ENCODE measurements around the gene SLC30A9.
A peak's percentile ranks its signal among the peaks of the same experiment; 100 is the strongest.

SLC30A9 gene

GRCh38 chr4:41990365-41991111 lies at the start of gene SLC30A9:
Gene SLC30A9 (plus strand): TSS chr4:41990530. CDS start chr4:41990652, 122 bp downstream.
- peak; percentile 63 to 74 for DNase-seq

DNA sequence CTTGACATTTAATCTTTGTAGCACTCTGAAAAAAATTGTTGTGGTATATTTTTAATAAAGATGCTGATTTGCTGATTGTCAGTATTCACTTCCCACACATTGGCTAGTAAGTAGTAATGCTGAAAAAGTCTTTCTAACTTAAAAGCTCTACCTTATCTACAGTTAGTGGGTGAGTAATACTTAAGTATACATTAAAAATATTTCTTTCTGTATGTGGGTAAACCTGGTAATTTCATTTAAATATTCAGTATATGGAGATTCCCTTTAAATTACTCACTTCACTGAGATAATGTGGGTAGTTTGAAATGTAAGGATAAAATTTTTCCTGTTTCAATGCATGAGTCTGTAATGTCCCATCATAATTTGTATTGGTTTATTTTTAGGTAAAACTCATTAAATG lies 49.5 kb upstream of the SLC30A9 start:
- no peak for DNase-seq

- no peak for DNase-seq
These were observed 46.8 kb upstream of the SLC30A9 start for GRCh38 chr4:41943506-41943905.

DNA sequence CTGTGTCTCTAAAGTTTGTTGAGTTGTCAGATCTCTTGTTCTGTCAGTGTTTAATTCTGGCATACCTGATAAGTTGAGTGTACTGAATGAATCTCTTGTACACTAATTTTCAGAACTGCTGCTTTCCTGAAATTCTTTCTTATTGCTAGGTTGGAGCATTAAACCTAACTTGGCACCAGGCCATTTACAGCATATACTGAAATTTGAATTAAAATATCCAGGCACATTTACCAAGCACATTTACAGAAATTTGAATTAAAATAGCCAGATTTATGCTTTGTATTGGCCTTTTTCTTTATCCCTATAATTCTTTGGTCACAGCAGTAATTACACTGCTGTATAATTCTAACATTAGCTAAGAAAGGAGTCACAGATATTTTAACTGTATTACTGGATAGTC lies 46.2 kb upstream of the SLC30A9 start:
- DNase-seq, result no peak

DNA sequence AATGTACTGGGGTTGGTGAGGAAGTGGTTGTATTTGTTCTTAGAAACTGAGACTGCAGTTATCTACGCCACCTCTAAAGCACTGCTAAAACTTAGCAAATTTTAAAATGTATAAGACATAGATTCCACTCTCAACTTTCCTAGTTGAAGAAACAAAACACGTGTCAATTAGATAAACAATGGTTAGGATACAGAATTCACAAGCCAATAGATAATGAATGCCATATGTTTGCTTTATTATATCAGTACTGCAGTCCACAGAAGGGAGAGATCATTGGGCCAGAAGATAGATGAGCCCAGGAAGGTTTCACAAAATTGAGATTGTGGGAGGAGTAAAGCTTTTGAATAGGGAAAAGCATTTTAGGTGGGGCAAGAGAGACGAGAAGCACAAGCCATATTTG lies 40.8 kb upstream of the SLC30A9 start:
- DNase-seq, result no peak

DNA sequence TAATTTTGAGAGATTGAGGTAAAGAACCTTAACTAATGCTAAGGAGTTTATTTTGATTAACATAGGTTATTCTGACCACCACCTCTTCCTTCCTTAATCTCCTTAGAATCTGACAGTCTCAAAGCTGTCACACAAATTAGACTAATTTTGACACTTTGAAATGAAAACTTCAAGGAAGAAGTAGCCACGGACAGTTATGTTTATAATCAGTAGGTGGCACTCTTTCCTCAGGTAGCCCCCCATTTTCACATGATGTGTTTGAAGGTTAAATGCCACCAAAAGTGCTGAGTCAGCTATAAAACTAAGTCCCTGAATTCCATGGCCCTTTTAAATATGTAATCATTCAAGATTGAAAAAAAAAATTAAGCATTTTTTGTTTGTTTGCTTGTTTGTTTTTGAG lies 32.7 kb upstream of the SLC30A9 start:
- peak in 1 of 2 experiments; percentile 0 for DNase-seq

DNA sequence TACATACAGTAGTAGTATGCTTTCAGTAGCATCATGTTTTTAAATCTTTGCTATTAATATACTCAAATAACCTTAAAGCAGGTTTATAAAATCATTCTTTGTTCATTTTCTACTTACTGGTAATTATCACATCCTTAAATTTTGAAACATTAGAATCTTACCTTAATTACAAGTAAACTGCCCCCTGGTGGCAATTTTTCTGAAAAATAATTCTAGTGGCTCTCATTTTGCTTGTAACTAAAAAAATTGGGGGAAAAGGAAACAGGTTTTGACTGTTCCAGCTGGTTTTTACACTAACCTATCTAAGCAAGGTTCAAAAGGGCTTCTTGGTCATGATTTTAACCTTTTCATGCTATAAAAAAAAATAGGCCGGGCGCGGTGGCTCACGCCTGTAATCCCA lies 27.2 kb upstream of the SLC30A9 start:
- DNase-seq, result no peak

DNA sequence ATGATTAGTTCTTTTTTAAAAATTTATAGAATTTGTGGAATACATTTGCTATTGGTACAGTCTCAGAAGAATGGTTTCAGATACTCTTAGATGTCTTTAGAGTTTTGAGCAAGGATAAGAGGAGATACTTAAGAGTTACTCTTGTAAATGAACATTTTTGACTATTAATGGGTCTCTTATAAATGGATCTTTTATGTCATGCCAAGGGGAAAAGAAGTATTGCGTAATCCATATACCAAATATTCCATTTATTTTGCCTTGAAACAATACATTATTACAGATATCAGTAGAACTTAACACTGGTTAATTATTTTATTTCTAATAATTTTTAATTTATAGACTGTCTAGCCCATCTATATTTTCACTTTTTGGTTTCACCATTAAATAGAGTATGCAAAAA lies 25.9 kb upstream of the SLC30A9 start:
- DNase-seq, result no peak

GRCh38 chr4:41967392-41967791 lies 22.9 kb upstream of the SLC30A9 start:
- DNase-seq, result no peak

DNA sequence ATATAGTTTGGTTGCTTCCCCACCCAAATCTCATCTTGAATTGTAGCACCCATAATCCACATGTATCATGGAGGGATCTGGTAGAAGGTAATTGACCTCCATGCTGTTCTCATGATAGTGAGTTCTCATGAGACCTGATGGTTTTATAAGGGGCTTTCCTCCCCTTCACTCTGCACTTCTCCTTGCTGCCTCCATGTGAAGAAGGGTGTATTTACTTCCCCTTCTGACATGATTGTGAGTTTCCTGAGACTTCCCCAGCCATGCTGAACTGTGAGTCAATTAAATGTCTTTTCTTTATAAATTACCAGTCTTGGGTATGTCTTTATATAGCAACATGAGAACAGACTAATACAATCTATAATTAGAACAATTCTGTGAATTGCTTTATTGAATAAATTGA lies 20.7 kb upstream of the SLC30A9 start:
- DNase-seq, result no peak

GRCh38 chr4:41975341-41975740 lies 15.0 kb upstream of the SLC30A9 start:
- DNase-seq, result no peak

- no peak for DNase-seq
These were observed 13.4 kb upstream of the SLC30A9 start for GRCh38 chr4:41976775-41977516.

DNA sequence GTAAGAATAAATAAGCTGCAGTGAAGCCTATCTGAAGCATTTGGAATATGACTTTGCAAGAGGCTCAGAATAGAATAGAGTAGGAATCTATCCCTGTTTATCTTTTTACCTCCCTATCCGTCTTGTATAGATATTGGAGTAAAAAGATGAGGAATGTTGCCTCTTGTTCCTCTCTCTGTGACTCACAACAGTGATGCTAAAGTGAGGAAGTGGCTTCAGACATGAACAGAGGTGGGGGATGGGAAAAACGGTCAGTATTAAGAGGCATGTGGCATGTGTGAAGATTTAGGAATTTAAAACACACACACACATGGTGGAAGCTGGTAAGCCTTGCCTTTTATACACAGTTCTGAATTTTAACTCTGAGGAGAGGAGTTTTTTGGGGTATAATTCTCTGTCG lies 12.6 kb upstream of the SLC30A9 start:
- DNase-seq, result no peak

DNA sequence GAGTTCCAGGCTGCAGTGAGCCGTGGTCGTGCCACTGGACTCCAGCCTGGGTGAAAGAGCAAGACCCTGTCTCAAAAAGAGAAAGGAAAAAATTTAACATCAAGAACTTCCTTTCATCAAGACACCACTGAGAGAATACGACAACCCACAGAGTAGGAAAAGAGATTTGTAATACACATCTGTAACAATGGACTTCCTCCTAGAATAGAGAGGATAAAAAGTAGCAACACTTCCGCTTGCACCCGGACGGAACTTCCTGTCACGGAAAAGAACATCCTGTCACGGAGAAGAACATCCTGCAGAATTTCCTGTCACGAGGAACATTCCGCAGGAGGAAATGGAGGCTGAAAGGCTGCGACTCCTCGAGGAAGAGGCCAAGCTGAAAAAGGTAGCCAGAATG lies 8.9 kb upstream of the SLC30A9 start, which contains the start of gene DCAF4L1:
Gene DCAF4L1 (plus strand): TSS at position 301 of the 400 bp plus-strand sequence. CDS start 37 bp downstream, at position 338.
- no peak for DNase-seq

DNA sequence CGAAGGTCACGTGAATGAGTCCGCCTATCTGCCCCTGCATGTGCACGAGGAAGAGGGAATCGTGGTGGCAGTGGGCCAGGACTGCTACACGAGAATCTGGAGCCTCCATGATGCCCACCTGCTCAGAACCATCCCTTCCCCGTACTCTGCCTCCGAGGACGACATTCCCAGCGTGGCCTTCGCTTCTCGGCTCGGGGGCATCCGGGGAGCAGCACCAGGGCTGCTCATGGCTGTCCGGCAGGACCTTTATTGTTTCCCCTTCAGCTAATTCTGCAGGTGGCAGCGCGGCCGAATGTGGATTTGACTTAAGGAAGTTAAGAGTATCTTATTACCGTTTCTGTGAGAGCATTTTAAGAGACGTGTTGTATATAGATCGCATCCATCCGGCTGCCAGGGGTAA lies 7.6 kb upstream of the SLC30A9 start:
- DNase-seq, result no peak

- no peak for DNase-seq
These were observed 5.2 kb upstream of the SLC30A9 start for GRCh38 chr4:41985151-41985550.

DNA sequence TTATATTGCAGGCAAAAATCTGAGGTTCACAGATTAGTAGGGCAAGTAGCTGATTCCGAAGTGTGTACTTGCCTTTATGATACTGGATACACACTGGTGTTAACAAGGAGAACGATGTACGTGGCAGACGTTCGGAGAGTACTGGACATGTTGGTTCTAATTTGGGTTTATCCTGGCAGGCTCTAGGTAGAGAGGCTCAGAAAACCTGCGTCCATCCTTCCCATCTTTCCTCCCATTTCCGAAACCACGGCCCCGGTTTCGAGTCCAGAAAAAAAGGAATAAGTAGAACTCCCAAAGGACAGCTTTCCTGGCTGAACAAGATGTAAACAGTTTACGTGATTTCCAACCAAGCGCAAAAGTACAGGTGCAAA lies 351 bp upstream of the SLC30A9 start:
- no peak for DNase-seq

- no peak for DNase-seq
These were observed 1.8 kb downstream of the SLC30A9 start for GRCh38 chr4:41991916-41992767.

- no peak for DNase-seq
These were observed 2.9 kb downstream of the SLC30A9 start for GRCh38 chr4:41992967-41993857.

DNA sequence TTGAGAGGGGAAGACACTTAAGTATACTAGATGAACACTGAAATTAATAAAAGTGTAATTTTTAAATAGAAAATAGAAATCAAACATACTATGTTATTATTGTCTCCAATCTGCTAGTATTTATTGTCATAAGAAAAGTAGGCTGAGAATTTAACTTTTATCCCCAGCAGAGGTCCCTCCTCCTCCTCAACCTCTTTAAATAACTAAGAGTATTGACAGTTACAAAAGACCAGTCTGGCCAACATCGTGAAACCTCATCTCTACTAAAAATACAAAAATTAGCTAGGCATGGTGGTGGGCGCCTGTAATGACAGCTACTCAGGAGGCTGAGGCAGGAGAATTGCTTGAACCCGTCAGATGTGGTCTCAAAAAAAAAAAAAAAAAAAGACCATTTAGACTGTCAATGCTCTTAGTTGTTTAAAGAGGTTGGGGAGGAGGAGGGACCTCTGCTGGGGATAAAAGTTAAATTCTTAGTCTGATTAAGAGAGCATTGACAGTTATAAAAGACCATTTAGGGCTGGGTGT lies 4.2 kb downstream of the SLC30A9 start:
- DNase-seq, result no peak

DNA sequence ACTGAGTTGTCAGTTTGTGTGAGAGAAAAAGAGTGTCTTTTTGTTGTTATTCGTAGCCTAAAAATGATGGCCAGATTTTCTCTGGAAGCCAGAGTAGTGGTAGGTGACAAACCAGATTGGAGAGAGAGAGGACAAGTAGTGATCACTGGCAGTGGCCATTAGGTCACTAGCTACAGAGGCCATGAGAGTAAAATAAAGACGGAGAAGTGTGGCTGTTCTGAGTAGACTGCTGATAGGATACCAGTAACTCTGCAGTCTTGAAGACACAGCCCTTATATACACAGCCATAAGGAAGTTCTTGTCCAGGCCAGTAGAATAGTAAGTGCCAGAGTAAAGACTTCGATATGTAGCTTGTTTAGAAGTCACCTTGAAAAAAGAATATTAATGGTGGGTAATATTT lies 7.7 kb downstream of the SLC30A9 start:
- DNase-seq, result no peak

GRCh38 chr4:41999321-41999720 lies 9.0 kb downstream of the SLC30A9 start:
- no peak for DNase-seq
